Osteoblast (primary cell): ENCODE data around the gene MZF1. TPM values are rescaled to one million over a fixed set of nuclear protein-coding genes. Genes with fewer than 3 reads are reported as not detected.

Source experiments
- DNase-seq: peaks from one replicate; pipeline ENCODE4 v3.0.0; 2011; ENCODE audit warnings: low spot score, mixed read lengths; ENCODE audit not compliant: insufficient read length; ENCODE audit errors: missing footprints
- H2AFZ ChIP-seq: 2 replicates; pipeline ENCODE4 v1.6.0; 2011; ENCODE audit warnings: mild to moderate bottlenecking, low read length
- H3K27ac ChIP-seq: 2 replicates; pipeline ENCODE4 v1.5.1; 2011; ENCODE audit warnings: mild to moderate bottlenecking, low read depth, low read length, moderate library complexity
- H3K27me3 ChIP-seq: 2 replicates; pipeline ENCODE4 v1.6.0; 2012; ENCODE audit warnings: mild to moderate bottlenecking, control low read depth, inconsistent platforms, low read length, moderate library complexity; ENCODE audit not compliant: insufficient read depth
- H3K36me3 ChIP-seq: 2 replicates; pipeline ENCODE4 v1.5.1; 2011; ENCODE audit warnings: mild to moderate bottlenecking, low read length, control low read depth, moderate library complexity; ENCODE audit not compliant: insufficient read depth
- H3K4me1 ChIP-seq: 2 replicates; pipeline ENCODE4 v1.5.1; 2011; ENCODE audit warnings: mild to moderate bottlenecking, low read length, control low read depth, moderate library complexity; ENCODE audit not compliant: insufficient read depth
- H3K4me2 ChIP-seq: 2 replicates; pipeline ENCODE4 v1.6.0; 2011; ENCODE audit warnings: mild to moderate bottlenecking, low read length; ENCODE audit not compliant: insufficient read depth
- H3K4me3 ChIP-seq: fragments of 200-600 bp; sonication (generic); 3 replicates; pipeline ENCODE4 v1.5.1; 2012; ENCODE audit warnings: mild to moderate bottlenecking, low read length, inconsistent platforms; ENCODE audit not compliant: insufficient read depth
- H3K79me2 ChIP-seq: 2 replicates; pipeline ENCODE4 v1.6.0; 2012; ENCODE audit warnings: mild to moderate bottlenecking, low read length, control low read depth, inconsistent platforms; ENCODE audit not compliant: insufficient read depth
- H3K9me3 ChIP-seq: 2 replicates; pipeline ENCODE4 v1.5.1; 2011; ENCODE audit warnings: low read depth, low read length, control low read depth
- H4K20me1 ChIP-seq: 2 replicates; pipeline ENCODE4 v1.6.0; 2012; ENCODE audit warnings: mild to moderate bottlenecking, low read length, control low read depth; ENCODE audit not compliant: insufficient read depth
- total RNA-seq: library from RNA; depleted of rRNA; stranded (reverse); fragments of >200 nt; gene quantifications from 2 replicates; pipeline ENCODE4 v1.2.3, GENCODE V29; 2012
- TF ChIP-seq, protein P1 (sequence below): IDR thresholded peaks from 2 replicates; pipeline ENCODE4 v1.5.1; 2011; ENCODE audit warnings: mild to moderate bottlenecking, low read depth, low read length, moderate library complexity; ENCODE audit errors: extremely low read depth

The MZF1 gene
- total RNA-seq, 1 donor: 23.9 TPM

DNA sequence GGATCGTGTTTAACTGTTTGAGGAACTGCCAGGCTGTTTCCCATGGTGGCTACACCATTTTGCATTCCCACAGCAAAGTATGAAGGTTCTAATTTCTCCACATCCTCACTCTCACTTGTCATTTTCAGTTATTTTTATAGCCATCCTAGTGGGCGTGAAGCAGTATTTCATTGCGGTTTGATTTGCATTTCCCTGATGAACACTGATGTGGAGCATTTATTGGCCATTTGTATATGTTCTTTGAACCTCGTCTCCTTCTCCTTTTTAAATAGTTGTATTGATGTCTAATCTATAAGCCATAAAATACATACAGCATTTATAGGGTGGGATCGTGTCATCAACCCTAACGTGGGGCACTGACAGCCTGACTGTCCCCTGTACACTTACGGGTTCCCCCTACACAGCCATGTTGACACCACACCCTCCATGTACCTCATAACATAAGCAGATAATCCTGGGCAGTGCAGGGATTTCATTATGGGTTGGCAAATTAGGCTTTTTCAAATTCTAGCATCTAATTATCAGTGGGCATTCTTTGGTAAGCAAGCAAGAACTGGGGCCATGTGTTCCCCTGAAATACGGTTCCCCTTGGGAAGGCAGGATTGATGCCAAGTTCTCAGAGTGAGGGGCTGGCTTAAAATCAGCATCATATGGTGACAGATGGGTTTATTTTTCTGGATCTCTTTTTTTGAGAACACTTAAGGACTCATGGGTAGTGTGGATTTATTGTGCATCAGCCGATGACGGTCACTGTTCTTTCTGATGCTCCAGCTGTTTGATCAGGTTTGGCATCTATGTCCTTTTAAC lies 41.9 kb downstream of the MZF1 start:
- no peak overlapping the region for H3K4me2 ChIP-seq
- no peaks in the 10 kb centered on the region for H3K9me3 ChIP-seq
- H3K36me3 ChIP-seq: no peaks in the 10 kb centered on the region
- no peaks in the 10 kb centered on the region for H4K20me1 ChIP-seq
- no peak overlapping the region for H3K27ac ChIP-seq
- no peaks in the 10 kb centered on the region for H3K4me1 ChIP-seq
- no peak overlapping the region for H2AFZ ChIP-seq
- H3K27me3 ChIP-seq: peaks cover 14% of the 10 kb centered on the region
- H3K4me3 ChIP-seq: no peak overlapping the region
- no peak for DNase-seq
- TF ChIP-seq, protein P1, sequence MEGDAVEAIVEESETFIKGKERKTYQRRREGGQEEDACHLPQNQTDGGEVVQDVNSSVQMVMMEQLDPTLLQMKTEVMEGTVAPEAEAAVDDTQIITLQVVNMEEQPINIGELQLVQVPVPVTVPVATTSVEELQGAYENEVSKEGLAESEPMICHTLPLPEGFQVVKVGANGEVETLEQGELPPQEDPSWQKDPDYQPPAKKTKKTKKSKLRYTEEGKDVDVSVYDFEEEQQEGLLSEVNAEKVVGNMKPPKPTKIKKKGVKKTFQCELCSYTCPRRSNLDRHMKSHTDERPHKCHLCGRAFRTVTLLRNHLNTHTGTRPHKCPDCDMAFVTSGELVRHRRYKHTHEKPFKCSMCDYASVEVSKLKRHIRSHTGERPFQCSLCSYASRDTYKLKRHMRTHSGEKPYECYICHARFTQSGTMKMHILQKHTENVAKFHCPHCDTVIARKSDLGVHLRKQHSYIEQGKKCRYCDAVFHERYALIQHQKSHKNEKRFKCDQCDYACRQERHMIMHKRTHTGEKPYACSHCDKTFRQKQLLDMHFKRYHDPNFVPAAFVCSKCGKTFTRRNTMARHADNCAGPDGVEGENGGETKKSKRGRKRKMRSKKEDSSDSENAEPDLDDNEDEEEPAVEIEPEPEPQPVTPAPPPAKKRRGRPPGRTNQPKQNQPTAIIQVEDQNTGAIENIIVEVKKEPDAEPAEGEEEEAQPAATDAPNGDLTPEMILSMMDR: no peak
- H3K79me2 ChIP-seq: no peaks in the 10 kb centered on the region

DNA sequence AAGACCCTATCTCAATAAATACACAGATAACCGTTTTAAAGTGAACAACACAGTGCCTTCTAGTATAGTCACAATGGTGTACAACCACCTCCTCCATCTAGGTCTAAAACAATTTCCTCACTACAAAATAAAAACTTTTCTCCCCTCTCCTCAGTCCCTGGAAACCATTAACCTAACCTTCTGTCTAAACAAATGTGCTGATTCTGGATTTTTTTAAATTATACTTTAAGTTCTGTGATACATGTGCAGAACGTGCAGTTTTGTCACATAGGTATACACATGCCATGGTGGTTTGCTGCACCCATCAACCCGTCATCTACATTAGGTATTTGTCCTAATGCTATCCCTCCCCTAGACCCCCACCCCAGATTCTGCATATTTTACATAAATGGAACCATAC lies 43.7 kb downstream of the MZF1 start:
- TF ChIP-seq, protein P1: no peak
- Histone ChIP-seq H3K27me3 (peaks cover 14% of the 10 kb centered on the region), H3K36me3 (no peaks in the 10 kb centered on the region), H3K4me3 (no peak overlapping the region), H3K4me1 (no peaks in the 10 kb centered on the region), H4K20me1 (no peaks in the 10 kb centered on the region), H3K27ac (no peak overlapping the region), H3K9me3 (no peaks in the 10 kb centered on the region), H3K79me2 (no peaks in the 10 kb centered on the region), H3K4me2 (no peak overlapping the region), H2AFZ (no peak overlapping the region)
- peak; percentile 5 for DNase-seq

DNA sequence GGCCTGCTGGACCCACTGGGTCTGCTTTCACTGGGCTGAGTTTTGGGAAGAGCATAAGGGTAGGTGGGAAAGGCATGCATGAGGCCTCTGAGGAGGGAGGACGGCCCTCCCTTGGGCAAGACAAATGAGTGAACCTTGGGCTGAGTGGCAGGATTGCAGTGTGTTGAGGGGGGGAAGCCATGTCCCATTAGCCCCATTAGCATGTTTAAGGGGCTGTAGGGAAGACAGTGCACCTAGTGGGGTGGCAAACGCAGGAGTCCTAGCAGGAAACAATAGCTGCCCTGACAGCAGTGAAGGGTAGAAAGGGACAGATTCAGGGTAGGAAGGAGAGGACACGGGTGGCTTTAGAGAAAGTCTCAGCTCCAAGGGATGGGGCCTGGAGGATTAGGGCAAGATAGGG lies 50.4 kb downstream of the MZF1 start:
- peak; percentile 29 for DNase-seq
- H3K27ac ChIP-seq: no peak overlapping the region
- TF ChIP-seq, protein P1: no peak
- H3K27me3 ChIP-seq: no peaks in the 10 kb centered on the region
- peaks cover 12% of the 10 kb centered on the region for H3K79me2 ChIP-seq
- H3K4me2 ChIP-seq: no peak overlapping the region
- H4K20me1 ChIP-seq: peaks cover 6% of the 10 kb centered on the region
- H2AFZ ChIP-seq: no peak overlapping the region
- no peak overlapping the region for H3K4me3 ChIP-seq
- peaks cover 14% of the 10 kb centered on the region for H3K4me1 ChIP-seq
- H3K9me3 ChIP-seq: no peaks in the 10 kb centered on the region
- H3K36me3 ChIP-seq: no peaks in the 10 kb centered on the region

DNA sequence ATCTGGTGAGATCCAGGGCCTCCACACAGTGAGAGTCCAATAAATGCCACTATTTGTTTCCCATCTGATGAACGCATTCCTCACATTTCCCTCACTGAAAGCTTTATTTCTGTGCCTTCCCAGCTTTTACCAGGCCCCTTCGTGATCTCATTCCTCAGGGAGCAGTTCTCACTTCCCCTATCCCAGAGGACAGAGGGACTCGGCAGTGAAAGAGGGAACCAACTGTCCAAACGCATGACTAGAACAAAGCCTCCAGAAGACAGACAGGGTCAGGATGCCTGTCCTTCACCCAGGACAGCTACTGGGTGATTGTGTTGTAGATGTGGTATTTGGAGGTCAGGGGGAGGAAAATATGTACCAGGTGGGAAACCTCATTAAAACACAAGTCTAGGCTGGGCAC lies 51.5 kb downstream of the MZF1 start:
- Histone ChIP-seq H3K4me2 (no peak overlapping the region), H3K36me3 (peaks cover 4% of the 10 kb centered on the region), H3K4me3 (no peak overlapping the region), H3K27ac (no peak overlapping the region), H3K79me2 (peaks cover 22% of the 10 kb centered on the region), H3K9me3 (no peaks in the 10 kb centered on the region), H2AFZ (no peak overlapping the region), H3K27me3 (no peaks in the 10 kb centered on the region), H4K20me1 (peaks cover 9% of the 10 kb centered on the region), H3K4me1 (peaks cover 14% of the 10 kb centered on the region)
- TF ChIP-seq, protein P1: no peak
- DNase-seq: peak; percentile 42
